K562 (cell line): ENCODE measurements around the gene LONRF3. TPM values are rescaled to one million over a fixed set of nuclear protein-coding genes. Genes with fewer than 3 reads are reported as not detected.

ENCODE experiments used
- GATAD2A ChIP-seq: fragments of 450-650 bp; IDR thresholded peaks from 2 replicates; pipeline ENCODE4 v1.6.1; 2017
- HDAC8 ChIP-seq: fragments of 450-650 bp; IDR thresholded peaks from 2 replicates; pipeline ENCODE4 v1.6.1; 2016; ENCODE audit warnings: mild to moderate bottlenecking, missing genetic modification characterization, moderate library complexity, missing compliant biosample characterization
- NFE2L1 ChIP-seq: fragments of 450-650 bp; IDR thresholded peaks from 2 replicates; pipeline ENCODE4 v1.6.1; 2016; ENCODE audit warnings: missing genetic modification characterization, low read depth, mild to moderate bottlenecking, missing compliant biosample characterization, moderate library complexity, borderline replicate concordance
- PRMT5 ChIP-seq: sonication (generic); formaldehyde crosslinking; IDR thresholded peaks from 2 replicates; pipeline ENCODE4 v1.5.0; 2020; ENCODE audit warnings: missing genetic modification reagents
- RAD21 ChIP-seq, 2 experiments: fragments of 250-450 bp in 1 of 2; fragments of 450-650 bp in 1 of 2; sonication (Bioruptor Pico) in 1 of 2; formaldehyde crosslinking in 1 of 2; IDR thresholded peaks in 1 of 2; conservative IDR thresholded peaks in 1 of 2; 2 replicates each; pipeline versions ENCODE4 v1.4.0 to v1.8.0; 2020 to 2022; ENCODE audit warnings: mild to moderate bottlenecking in 2 of 2, moderate library complexity in 1 of 2
- RBM34 ChIP-seq: fragments of 200-400 bp; formaldehyde crosslinking; IDR thresholded peaks from 2 replicates; pipeline ENCODE4 v1.6.1; 2018; ENCODE audit warnings: low read length, borderline replicate concordance; ENCODE audit not compliant: insufficient read depth
- SETDB1 ChIP-seq: IDR thresholded peaks from one replicate; pipeline ENCODE4 v1.6.1; 2012; ENCODE audit warnings: low read length, control low read depth, inconsistent platforms
- SRSF9 ChIP-seq: fragments of 200-400 bp; formaldehyde crosslinking; IDR thresholded peaks from 2 replicates; pipeline ENCODE4 v1.6.1; 2017; ENCODE audit warnings: low read depth, low read length, borderline replicate concordance
- TOE1 ChIP-seq, 2 experiments: fragments of 450-650 bp in 1 of 2; sonication (generic) in 1 of 2; formaldehyde crosslinking in 1 of 2; IDR thresholded peaks; 2 replicates each; pipeline versions ENCODE4 v1.7.1 to v1.8.0; 2016 to 2022; ENCODE audit warnings: borderline replicate concordance in 2 of 2, mild to moderate bottlenecking in 2 of 2, antibody characterized with exemption in 1 of 2, inconsistent platforms in 1 of 2, low read depth in 1 of 2, missing genetic modification reagents in 1 of 2, moderate library complexity in 1 of 2
- ZKSCAN3 ChIP-seq: fragments of 250-450 bp; sonication (Bioruptor Pico); IDR thresholded peaks from 2 replicates; pipeline ENCODE4 v1.4.0; 2020
- ZNF41 ChIP-seq: fragments of 250-450 bp; sonication (Bioruptor Pico); conservative IDR thresholded peaks from 2 replicates; pipeline ENCODE4 v1.4.0; 2020; ENCODE audit warnings: mild to moderate bottlenecking
- ZNF780A ChIP-seq: fragments of 250-450 bp; sonication (Bioruptor Pico); IDR thresholded peaks from 2 replicates; pipeline ENCODE4 v1.5.0; 2021; ENCODE audit warnings: mild to moderate bottlenecking
- polyA plus RNA-seq, 8 experiments: library from polyadenylated mRNA; depleted of rRNA in 4 of 8; stranded (reverse) in 5 of 8; unstranded in 3 of 8; fragments of >200 nt; fragmentation: Nextera tagmentation in 2 of 8; fragmentation: Illumina TruSeq in 1 of 8; extraction: Ambion mirVana in 2 of 8; extraction: Trizol in 1 of 8; gene quantifications; 2 replicates each; pipeline versions ENCODE4 v1.2.1 to v1.2.3, GENCODE V29; 2011 to 2014; ENCODE audit warnings: inconsistent platforms in 1 of 8, missing spikeins in 1 of 8
- total RNA-seq, 7 experiments: library from RNA; depleted of rRNA in 6 of 7; stranded (reverse); fragments of >200 nt in 6 of 7; fragmentation: Illumina TruSeq in 2 of 7; extraction: Trizol in 2 of 7; gene quantifications; 2 replicates each; pipeline versions ENCODE4 v1.2.1 to v1.2.3, GENCODE V29; 2011 to 2021; ENCODE audit warnings: low replicate concordance in 1 of 7
- TF ChIP-seq, protein P1 (sequence below): fragments of 250-450 bp; sonication (Bioruptor Pico); IDR thresholded peaks from 2 replicates; pipeline ENCODE4 v1.6.1; 2021; ENCODE audit warnings: mild to moderate bottlenecking
- TF ChIP-seq, protein P2 (sequence below): fragments of 250-450 bp; sonication (Bioruptor Pico); IDR thresholded peaks from 2 replicates; pipeline ENCODE4 v1.8.0; 2021; ENCODE audit warnings: moderate library complexity, mild to moderate bottlenecking, inconsistent platforms
- TF ChIP-seq, protein P3 (sequence below): IDR thresholded peaks from 2 replicates; pipeline ENCODE4 v1.6.1; 2011; ENCODE audit warnings: borderline replicate concordance, low read depth, mild to moderate bottlenecking, moderate library complexity, low read length; ENCODE audit not compliant: insufficient read depth, poor library complexity, severe bottlenecking
- TF ChIP-seq, protein P4 (sequence below), 2 experiments: fragments of 450-650 bp; formaldehyde crosslinking in 1 of 2; IDR thresholded peaks; 2 replicates each; pipeline versions ENCODE4 v1.4.0 to v1.6.1; 2014 to 2020; ENCODE audit warnings: mild to moderate bottlenecking in 2 of 2, borderline replicate concordance in 1 of 2, low read depth in 1 of 2

Gene LONRF3
- total and polyA plus RNA-seq, 9 of the 15 experiments (the other 6 are each of a cell fraction or from before 2014, with no cell fraction given) = 1.3 to 22.0 (median 8.7) TPM

DNA sequence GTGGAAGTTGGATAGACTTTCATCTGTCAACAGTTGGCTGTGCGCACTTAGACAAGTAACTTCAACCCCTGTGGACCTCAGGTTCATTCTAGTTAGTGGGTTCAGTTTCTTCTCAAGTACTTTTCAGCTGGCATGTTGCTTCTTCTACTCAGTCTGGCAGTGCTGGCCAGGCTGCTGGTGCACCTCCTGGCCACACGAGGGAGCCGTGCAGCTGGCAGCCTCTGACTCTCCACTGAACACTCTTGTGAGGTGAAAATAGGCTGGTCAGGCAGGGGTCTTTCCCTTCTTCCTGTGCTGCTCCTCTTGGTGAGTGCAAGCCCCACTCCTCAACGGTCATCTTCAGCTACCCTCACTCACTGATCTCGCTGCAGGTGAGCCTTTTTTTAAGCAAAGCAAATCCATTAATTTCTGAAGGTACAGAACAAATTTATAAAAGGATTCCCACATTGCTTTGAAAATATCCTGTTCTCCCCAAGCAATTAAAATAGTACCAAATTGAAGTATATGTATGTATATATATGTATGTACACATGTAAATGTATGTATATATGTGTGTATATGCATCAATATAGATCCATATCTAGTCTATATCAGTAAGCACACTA lies 30.6 kb downstream of the LONRF3 start (continued):
- TF ChIP-seq RAD21 (CRISPR knock-in tag; conservative IDR thresholded peaks at IDR 0.05 in 1 of 2, IDR thresholded peaks at IDR 0.05 in 1 of 2) = peak; percentile 39 to 59; a peak in 3 of 4 replicates
- no peak for TF ChIP-seq PRMT5 (CRISPR knock-in tag)
- TF ChIP-seq, protein P1, sequence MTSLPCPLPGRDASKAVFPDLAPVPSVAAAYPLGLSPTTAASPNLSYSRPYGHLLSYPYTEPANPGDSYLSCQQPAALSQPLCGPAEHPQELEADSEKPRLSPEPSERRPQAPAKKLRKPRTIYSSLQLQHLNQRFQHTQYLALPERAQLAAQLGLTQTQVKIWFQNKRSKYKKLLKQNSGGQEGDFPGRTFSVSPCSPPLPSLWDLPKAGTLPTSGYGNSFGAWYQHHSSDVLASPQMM = no peak
- TF ChIP-seq, protein P2, sequence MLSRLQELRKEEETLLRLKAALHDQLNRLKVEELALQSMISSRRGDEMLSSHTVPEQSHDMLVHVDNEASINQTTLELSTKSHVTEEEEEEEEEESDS = no peak
- no peak for TF ChIP-seq ZNF780A (CRISPR knock-in tag)
- TF ChIP-seq NFE2L1 (tag) = no peak
- TF ChIP-seq TOE1 (IDR thresholded peaks at IDR 0.05; ENCODE audit: borderline replicate concordance) = no peak
- TF ChIP-seq TOE1 (CRISPR knock-in tag; IDR thresholded peaks at IDR 0.05; ENCODE audit: borderline replicate concordance, low read depth) = no peak
- TF ChIP-seq, protein P3, sequence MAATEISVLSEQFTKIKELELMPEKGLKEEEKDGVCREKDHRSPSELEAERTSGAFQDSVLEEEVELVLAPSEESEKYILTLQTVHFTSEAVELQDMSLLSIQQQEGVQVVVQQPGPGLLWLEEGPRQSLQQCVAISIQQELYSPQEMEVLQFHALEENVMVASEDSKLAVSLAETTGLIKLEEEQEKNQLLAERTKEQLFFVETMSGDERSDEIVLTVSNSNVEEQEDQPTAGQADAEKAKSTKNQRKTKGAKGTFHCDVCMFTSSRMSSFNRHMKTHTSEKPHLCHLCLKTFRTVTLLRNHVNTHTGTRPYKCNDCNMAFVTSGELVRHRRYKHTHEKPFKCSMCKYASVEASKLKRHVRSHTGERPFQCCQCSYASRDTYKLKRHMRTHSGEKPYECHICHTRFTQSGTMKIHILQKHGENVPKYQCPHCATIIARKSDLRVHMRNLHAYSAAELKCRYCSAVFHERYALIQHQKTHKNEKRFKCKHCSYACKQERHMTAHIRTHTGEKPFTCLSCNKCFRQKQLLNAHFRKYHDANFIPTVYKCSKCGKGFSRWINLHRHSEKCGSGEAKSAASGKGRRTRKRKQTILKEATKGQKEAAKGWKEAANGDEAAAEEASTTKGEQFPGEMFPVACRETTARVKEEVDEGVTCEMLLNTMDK = peak; percentile 46
- TF ChIP-seq ZKSCAN3 = no peak
- no peak for TF ChIP-seq GATAD2A
- no peak for TF ChIP-seq SETDB1
- TF ChIP-seq, protein P4, sequence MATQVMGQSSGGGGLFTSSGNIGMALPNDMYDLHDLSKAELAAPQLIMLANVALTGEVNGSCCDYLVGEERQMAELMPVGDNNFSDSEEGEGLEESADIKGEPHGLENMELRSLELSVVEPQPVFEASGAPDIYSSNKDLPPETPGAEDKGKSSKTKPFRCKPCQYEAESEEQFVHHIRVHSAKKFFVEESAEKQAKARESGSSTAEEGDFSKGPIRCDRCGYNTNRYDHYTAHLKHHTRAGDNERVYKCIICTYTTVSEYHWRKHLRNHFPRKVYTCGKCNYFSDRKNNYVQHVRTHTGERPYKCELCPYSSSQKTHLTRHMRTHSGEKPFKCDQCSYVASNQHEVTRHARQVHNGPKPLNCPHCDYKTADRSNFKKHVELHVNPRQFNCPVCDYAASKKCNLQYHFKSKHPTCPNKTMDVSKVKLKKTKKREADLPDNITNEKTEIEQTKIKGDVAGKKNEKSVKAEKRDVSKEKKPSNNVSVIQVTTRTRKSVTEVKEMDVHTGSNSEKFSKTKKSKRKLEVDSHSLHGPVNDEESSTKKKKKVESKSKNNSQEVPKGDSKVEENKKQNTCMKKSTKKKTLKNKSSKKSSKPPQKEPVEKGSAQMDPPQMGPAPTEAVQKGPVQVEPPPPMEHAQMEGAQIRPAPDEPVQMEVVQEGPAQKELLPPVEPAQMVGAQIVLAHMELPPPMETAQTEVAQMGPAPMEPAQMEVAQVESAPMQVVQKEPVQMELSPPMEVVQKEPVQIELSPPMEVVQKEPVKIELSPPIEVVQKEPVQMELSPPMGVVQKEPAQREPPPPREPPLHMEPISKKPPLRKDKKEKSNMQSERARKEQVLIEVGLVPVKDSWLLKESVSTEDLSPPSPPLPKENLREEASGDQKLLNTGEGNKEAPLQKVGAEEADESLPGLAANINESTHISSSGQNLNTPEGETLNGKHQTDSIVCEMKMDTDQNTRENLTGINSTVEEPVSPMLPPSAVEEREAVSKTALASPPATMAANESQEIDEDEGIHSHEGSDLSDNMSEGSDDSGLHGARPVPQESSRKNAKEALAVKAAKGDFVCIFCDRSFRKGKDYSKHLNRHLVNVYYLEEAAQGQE (IDR thresholded peaks at IDR 0.05; ENCODE audit: borderline replicate concordance) = peak; percentile 41; the same call in 1 of the 2 replicates
- TF ChIP-seq, protein P4 (CRISPR knock-in tag; IDR thresholded peaks at IDR 0.05; ENCODE audit: low read depth) = no peak
- TF ChIP-seq ZNF41 (CRISPR knock-in tag) = no peak
- TF ChIP-seq RBM34 = no peak
- TF ChIP-seq SRSF9 = no peak
- TF ChIP-seq HDAC8 (tag) = no peak
